HG03045 (cell line): ENCODE data around the gene FOXN3.
"Not testable (repeated sequence)": the region's sequence is repeated elsewhere in the genome, so short reads cannot be mapped to it uniquely, and the experiment has no call there.

Experiments
- ATAC-seq: cut with Tn5 transposase; IDR thresholded peaks from one replicate; pipeline ENCODE4 v1.9.1; 2021; ENCODE audit warnings: mild to moderate bottlenecking, moderate library complexity; ENCODE audit not compliant: unreplicated experiment

The FOXN3 gene

GRCh38 chr14:89206389-89207031 is 210.5 kb downstream of the FOXN3 start:
- ATAC-seq = no peak

GRCh38 chr14:89205137-89205740 is 211.8 kb downstream of the FOXN3 start:
- no peak for ATAC-seq

- no peak for ATAC-seq
These were observed 214.4 kb downstream of the FOXN3 start for GRCh38 chr14:89202413-89203190.

GRCh38 chr14:89201645-89202044 is 215.4 kb downstream of the FOXN3 start:
- ATAC-seq = no peak

GRCh38 chr14:89199357-89199756 is 217.7 kb downstream of the FOXN3 start:
- ATAC-seq = not testable (repeated sequence)

GRCh38 chr14:89198544-89199329 is 218.3 kb downstream of the FOXN3 start:
- no peak for ATAC-seq

GRCh38 chr14:89197623-89198022 is 219.4 kb downstream of the FOXN3 start:
- no peak for ATAC-seq

- no peak for ATAC-seq
These were observed 220.5 kb downstream of the FOXN3 start for GRCh38 chr14:89196545-89196944.

- no peak for ATAC-seq
These were observed 222.7 kb downstream of the FOXN3 start for GRCh38 chr14:89194376-89194775.

- no peak for ATAC-seq
These were observed 226.1 kb downstream of the FOXN3 start for GRCh38 chr14:89190765-89191513.

GRCh38 chr14:89188492-89188891 is 228.5 kb downstream of the FOXN3 start:
- no peak for ATAC-seq

GRCh38 chr14:89187501-89187900 is 229.5 kb downstream of the FOXN3 start:
- no peak for ATAC-seq

- no peak for ATAC-seq
These were observed 230.1 kb downstream of the FOXN3 start for GRCh38 chr14:89186856-89187376.

- no peak for ATAC-seq
These were observed 230.8 kb downstream of the FOXN3 start for GRCh38 chr14:89185919-89186855.

- ATAC-seq = no peak
These were observed 232.1 kb downstream of the FOXN3 start for GRCh38 chr14:89184952-89185351.

- no peak for ATAC-seq
These were observed 234.7 kb downstream of the FOXN3 start for GRCh38 chr14:89182326-89182725.

- ATAC-seq = no peak
These were observed 236.5 kb downstream of the FOXN3 start for GRCh38 chr14:89180546-89180945.

GRCh38 chr14:89179891-89180404 is 237.1 kb downstream of the FOXN3 start:
- ATAC-seq = no peak
